ENCODE data around the gene MCF2L.

The MCF2L gene

DNA sequence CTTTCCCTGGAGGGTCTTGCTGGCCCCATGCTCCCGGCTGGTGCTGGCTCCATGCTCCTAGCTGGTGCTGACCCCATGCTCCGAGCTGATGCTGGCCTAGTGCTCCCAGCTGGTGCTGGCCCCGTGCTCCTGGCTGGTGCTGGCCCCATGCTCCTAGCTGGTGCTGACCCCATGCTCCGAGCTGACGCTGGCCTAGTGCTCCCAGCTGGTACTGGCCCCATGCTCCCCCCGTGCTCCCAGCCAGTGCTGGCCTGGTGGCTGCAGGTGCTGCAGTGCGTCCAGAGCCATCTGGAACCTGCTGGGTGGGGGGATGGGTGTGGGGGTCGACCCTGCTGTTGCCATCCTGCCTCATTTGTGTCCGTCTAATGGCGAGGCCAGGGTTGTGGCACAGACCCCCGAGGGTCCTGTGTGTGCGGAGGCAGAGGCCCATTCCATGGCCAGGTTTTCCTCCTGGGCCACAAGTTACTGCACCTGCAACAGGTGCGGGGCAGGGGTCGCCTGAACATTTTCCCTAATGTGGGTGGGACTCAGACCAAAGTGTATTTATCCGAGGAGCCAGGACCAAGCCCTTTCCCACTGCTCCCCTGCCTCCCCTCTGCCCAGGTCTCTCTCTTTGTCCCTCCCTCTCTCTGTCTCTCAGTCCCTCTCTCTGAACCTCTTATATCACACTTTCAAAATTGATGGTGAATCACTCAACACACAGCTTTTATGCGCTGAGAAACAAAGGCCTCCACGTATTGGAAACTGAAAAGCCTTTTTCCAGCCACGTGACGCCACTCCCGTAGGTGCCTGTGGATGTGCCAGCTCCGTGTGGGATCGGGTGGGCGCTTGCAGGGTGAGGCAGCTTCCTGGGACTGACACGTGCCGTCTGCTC is 45.1 kb downstream of the MCF2L start:
- H3K79me2 ChIP-seq (ENCODE audit: insufficient read depth, low read length): no peaks in the 10 kb centered on the region
- no peak overlapping the region for H3K4me3 ChIP-seq (ENCODE audit: insufficient read depth, low read length, poor library complexity, severe bottlenecking)
- H3K9me2 ChIP-seq (replicated peaks; ENCODE audit: insufficient read depth, low read length): no peaks in the 10 kb centered on the region
- H3K36me3 ChIP-seq (ENCODE audit: low read length): no peaks in the 10 kb centered on the region
- H3K4me2 ChIP-seq (ENCODE audit: low read depth, low read length, poor library complexity, severe bottlenecking): no peak overlapping the region
- H3K9ac ChIP-seq (ENCODE audit: low read length): no peak overlapping the region
- H3K27ac ChIP-seq (ENCODE audit: low read depth, low read length): no peak overlapping the region
- no peaks in the 10 kb centered on the region for H3K27me3 ChIP-seq (ENCODE audit: low read length)
- TF ChIP-seq, protein P1, sequence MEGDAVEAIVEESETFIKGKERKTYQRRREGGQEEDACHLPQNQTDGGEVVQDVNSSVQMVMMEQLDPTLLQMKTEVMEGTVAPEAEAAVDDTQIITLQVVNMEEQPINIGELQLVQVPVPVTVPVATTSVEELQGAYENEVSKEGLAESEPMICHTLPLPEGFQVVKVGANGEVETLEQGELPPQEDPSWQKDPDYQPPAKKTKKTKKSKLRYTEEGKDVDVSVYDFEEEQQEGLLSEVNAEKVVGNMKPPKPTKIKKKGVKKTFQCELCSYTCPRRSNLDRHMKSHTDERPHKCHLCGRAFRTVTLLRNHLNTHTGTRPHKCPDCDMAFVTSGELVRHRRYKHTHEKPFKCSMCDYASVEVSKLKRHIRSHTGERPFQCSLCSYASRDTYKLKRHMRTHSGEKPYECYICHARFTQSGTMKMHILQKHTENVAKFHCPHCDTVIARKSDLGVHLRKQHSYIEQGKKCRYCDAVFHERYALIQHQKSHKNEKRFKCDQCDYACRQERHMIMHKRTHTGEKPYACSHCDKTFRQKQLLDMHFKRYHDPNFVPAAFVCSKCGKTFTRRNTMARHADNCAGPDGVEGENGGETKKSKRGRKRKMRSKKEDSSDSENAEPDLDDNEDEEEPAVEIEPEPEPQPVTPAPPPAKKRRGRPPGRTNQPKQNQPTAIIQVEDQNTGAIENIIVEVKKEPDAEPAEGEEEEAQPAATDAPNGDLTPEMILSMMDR (IDR thresholded peaks at IDR 0.05; ENCODE audit: insufficient read depth, low read length, poor library complexity, severe bottlenecking): no peak
- TF ChIP-seq EZH2phosphoT487 (conservative IDR thresholded peaks at IDR 0.05; ENCODE audit: low read length): no peak
- H3F3A ChIP-seq (ENCODE audit: insufficient read depth): no peaks in the 10 kb centered on the region
- no peaks in the 10 kb centered on the region for H4K20me1 ChIP-seq (ENCODE audit: low read depth, low read length)
- no peak overlapping the region for H2AFZ ChIP-seq (ENCODE audit: low read depth, low read length, severe bottlenecking)
- H3K9me3 ChIP-seq (ENCODE audit: insufficient read depth, low read length): no peaks in the 10 kb centered on the region

DNA sequence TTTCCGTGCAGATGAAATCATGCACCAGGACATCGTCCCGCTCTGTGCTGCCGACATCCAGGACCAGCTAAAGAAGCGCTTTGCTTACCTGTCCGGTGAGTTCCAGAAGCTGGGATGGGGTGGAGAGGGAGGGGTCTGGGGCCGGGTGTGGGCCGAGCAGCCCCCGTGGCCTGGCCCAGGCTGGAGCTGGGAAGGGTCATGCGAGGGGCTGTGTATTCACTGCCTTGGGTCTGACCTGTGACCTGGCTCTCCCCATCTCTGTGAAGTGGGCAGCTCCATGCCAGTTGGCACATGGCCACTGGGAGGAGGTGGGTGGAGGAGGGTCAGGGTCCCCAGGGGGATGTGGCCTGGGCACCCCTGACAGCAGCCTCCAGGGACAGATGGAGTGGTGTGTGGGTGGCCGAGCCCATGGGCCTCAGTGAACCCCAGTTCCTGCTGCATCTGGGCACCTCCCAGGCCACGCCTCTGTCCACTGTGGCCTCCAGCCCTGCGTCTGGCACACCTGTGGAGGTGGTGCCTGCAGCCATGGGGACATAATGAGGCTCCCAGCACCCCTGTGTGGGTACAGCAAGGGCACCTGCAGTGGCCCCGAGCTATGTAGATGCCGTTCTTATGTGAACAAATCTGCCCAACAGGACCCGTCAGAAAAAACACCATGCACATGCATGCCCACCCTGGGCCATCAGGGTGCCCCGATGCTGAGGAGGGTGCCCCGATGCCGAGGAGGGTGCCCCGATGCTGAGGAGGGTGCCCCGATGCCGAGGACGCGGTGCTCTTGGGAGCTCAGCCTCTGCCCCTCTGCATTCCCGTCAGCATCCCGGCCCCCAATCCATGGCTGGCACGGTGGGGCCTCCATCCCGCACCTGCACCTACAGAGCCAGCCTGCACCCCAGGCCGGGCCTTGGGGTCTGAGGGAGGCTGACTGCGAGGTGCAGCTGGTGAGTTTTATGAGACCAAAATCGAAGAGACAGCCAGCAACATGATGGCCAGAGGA is 46.0 kb downstream of the MCF2L start:
- Histone ChIP-seq H3K27me3 (ENCODE audit: low read length) (no peaks in the 10 kb centered on the region), H3K4me2 (ENCODE audit: low read depth, low read length, poor library complexity, severe bottlenecking) (no peak overlapping the region), H3K27ac (ENCODE audit: low read depth, low read length) (no peak overlapping the region)

DNA sequence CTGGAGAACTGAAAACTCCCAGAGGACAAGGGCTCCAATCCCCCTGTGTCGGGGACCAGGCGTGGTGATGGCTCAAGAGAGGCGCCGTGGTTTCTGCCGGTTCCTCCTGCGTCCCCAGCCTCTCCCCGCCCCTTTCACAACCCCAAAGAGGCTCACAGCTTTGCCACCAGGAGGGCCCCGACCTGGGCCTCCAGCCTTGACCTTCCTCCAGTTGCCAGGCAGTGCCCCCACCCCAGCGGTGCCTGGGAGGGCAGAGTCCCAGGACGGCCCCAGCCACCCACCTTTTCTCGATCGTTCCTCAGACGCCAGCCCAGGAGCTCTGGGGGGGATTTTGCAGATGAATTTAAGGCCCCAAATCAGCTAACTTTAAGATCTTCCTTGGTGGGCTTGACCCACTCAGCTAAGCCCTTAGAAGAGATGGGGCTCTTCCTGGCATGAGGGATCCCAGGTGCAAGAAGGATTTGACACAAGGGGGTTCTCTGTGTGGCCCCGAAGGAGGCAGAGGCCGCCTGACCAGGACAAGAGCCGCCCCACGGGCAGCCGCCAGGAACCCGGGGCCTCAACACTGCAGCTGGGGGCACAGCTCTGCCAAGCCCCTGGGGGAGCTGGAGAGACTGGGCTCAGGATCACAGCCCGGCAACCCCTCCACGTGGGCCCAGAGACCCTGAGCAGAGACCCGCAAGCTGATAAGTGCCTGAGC is 47.0 kb downstream of the MCF2L start:
- no peaks in the 10 kb centered on the region for H3K9me3 ChIP-seq (ENCODE audit: insufficient read depth, low read length)
- H3K36me3 ChIP-seq (ENCODE audit: low read length): no peaks in the 10 kb centered on the region
- no peak overlapping the region for H3K9ac ChIP-seq (ENCODE audit: low read length)
- H3K4me2 ChIP-seq (ENCODE audit: low read depth, low read length, poor library complexity, severe bottlenecking): no peak overlapping the region
- no peak overlapping the region for H2AFZ ChIP-seq (ENCODE audit: low read depth, low read length, severe bottlenecking)
- no peaks in the 10 kb centered on the region for H4K20me1 ChIP-seq (ENCODE audit: low read depth, low read length)
- no peak overlapping the region for H3K27ac ChIP-seq (ENCODE audit: low read depth, low read length)
- H3K4me3 ChIP-seq (ENCODE audit: insufficient read depth, low read length, poor library complexity, severe bottlenecking): no peak overlapping the region
- H3K79me2 ChIP-seq (ENCODE audit: insufficient read depth, low read length): no peaks in the 10 kb centered on the region
- TF ChIP-seq EZH2phosphoT487 (conservative IDR thresholded peaks at IDR 0.05; ENCODE audit: low read length): no peak
- TF ChIP-seq, protein P1 (IDR thresholded peaks at IDR 0.05; ENCODE audit: insufficient read depth, low read length, poor library complexity, severe bottlenecking): no peak
- H3F3A ChIP-seq (ENCODE audit: insufficient read depth): no peaks in the 10 kb centered on the region
- H3K27me3 ChIP-seq (ENCODE audit: low read length): no peaks in the 10 kb centered on the region
- no peaks in the 10 kb centered on the region for H3K9me2 ChIP-seq (replicated peaks; ENCODE audit: insufficient read depth, low read length)

More for the DNA sequence above, 46.0 kb downstream of the MCF2L start:
- Histone ChIP-seq H3K9ac (ENCODE audit: low read length) (no peak overlapping the region), H3K9me2 (replicated peaks; ENCODE audit: insufficient read depth, low read length) (no peaks in the 10 kb centered on the region), H3K36me3 (ENCODE audit: low read length) (no peaks in the 10 kb centered on the region), H3K79me2 (ENCODE audit: insufficient read depth, low read length) (no peaks in the 10 kb centered on the region), H2AFZ (ENCODE audit: low read depth, low read length, severe bottlenecking) (no peak overlapping the region), H4K20me1 (ENCODE audit: low read depth, low read length) (no peaks in the 10 kb centered on the region), H3K4me3 (ENCODE audit: insufficient read depth, low read length, poor library complexity, severe bottlenecking) (no peak overlapping the region), H3K9me3 (ENCODE audit: insufficient read depth, low read length) (no peaks in the 10 kb centered on the region), H3F3A (ENCODE audit: insufficient read depth) (no peaks in the 10 kb centered on the region)
- TF ChIP-seq, protein P1 (IDR thresholded peaks at IDR 0.05; ENCODE audit: insufficient read depth, low read length, poor library complexity, severe bottlenecking): no peak
- TF ChIP-seq EZH2phosphoT487 (conservative IDR thresholded peaks at IDR 0.05; ENCODE audit: low read length): no peak
